Endothelial cell of umbilical vein (primary cell): ENCODE data around the gene LRFN3. TPM values are rescaled to one million over a fixed set of nuclear protein-coding genes. Genes with fewer than 3 reads are reported as not detected.

Experiments used
- BruUV-seq: library from RNA; stranded (reverse); fragments of 400-500 nt; replicated peaks from 2 replicates; lab custom pipeline; 2021; lab: Mats Ljungman, UMichigan
- CTCF ChIA-PET: fragments of 300-600, 350-600 bp; sonication (Branson Sonifier 250); formaldehyde crosslinking; loops from one replicate; lab custom pipeline; 2021; ENCODE audit warnings: antibody characterized with exemption, inconsistent platforms; lab: Charles Lee
- POLR2A ChIA-PET: fragments of 300-600, 350-600 bp; sonication (Branson Sonifier 250); formaldehyde crosslinking; loops from one replicate; lab custom pipeline; 2021; ENCODE audit warnings: antibody characterized with exemption, inconsistent platforms; lab: Charles Lee
- DNase-seq: peaks from one replicate; pipeline ENCODE4 v3.0.0-alpha.2; 2011; ENCODE audit warnings: low read depth, low spot score
- FAIRE-seq: peaks from 2 replicates; lab custom pipeline; 2011; peaks lifted over from hg19 to GRCh38; lab: Jason Lieb, UNC
- H2AFZ ChIP-seq: 2 replicates; pipeline ENCODE4 v1.6.0; 2012; ENCODE audit warnings: low read depth, low read length, control low read depth, inconsistent platforms
- H3K27ac ChIP-seq: 2 replicates; pipeline ENCODE4 v1.5.1; 2011; ENCODE audit warnings: low read depth, mild to moderate bottlenecking, control low read depth, low read length, moderate library complexity; ENCODE audit not compliant: insufficient read depth
- H3K27me3 ChIP-seq, 2 experiments: 2 replicates each; pipeline versions ENCODE4 v1.6.0 to v1.6.1; 2011; ENCODE audit warnings: low read length in 2 of 2, mixed read lengths in 1 of 2; ENCODE audit not compliant: control insufficient read depth in 2 of 2, insufficient read depth in 2 of 2
- H3K36me3 ChIP-seq, 2 experiments: 2 replicates in 1 of 2; 3 replicates in 1 of 2; pipeline ENCODE4 v1.5.1; 2011; ENCODE audit warnings: low read length in 2 of 2, mild to moderate bottlenecking in 1 of 2, moderate library complexity in 1 of 2; ENCODE audit not compliant: control insufficient read depth in 2 of 2, insufficient read depth in 2 of 2; ENCODE audit errors: extremely low read depth in 1 of 2
- H3K4me1 ChIP-seq: 3 replicates; pipeline ENCODE4 v1.5.1; 2011; ENCODE audit warnings: mild to moderate bottlenecking, low read length; ENCODE audit not compliant: control insufficient read depth, insufficient read depth; ENCODE audit errors: extremely low read depth
- H3K4me2 ChIP-seq: 2 replicates; pipeline ENCODE4 v1.6.1; 2011; ENCODE audit warnings: low read length, control low read depth, mixed read lengths; ENCODE audit not compliant: insufficient read depth
- H3K4me3 ChIP-seq, 3 experiments: fragments of 200-600 bp in 1 of 3; sonication (generic), shearing (Covaris generic) in 1 of 3; replicated peaks in 1 of 3; 2 replicates each; pipeline ENCODE4 v1.5.1; 2011 to 2016; ENCODE audit warnings: control low read depth in 3 of 3, low read length in 3 of 3, mild to moderate bottlenecking in 2 of 3, inconsistent platforms in 1 of 3, low read depth in 1 of 3, moderate library complexity in 1 of 3; ENCODE audit not compliant: insufficient read depth in 1 of 3
- H3K79me2 ChIP-seq: 2 replicates; pipeline ENCODE4 v1.6.0; 2012; ENCODE audit warnings: low read length, inconsistent platforms; ENCODE audit not compliant: control insufficient read depth, insufficient read depth
- H3K9ac ChIP-seq: replicated peaks from 2 replicates; pipeline ENCODE3; 2011; ENCODE audit warnings: low read length, control low read depth; ENCODE audit not compliant: insufficient read depth; ENCODE audit errors: extremely low read depth
- H3K9me1 ChIP-seq: replicated peaks from 3 replicates; pipeline ENCODE4 v1.6.0; 2011; ENCODE audit warnings: mild to moderate bottlenecking, low read length; ENCODE audit not compliant: control insufficient read depth, insufficient read depth; ENCODE audit errors: extremely low read depth
- H3K9me3 ChIP-seq: replicated peaks from 2 replicates; pipeline ENCODE4 v1.5.1; 2012; ENCODE audit warnings: low read length, inconsistent platforms; ENCODE audit not compliant: control insufficient read depth, insufficient read depth
- H4K20me1 ChIP-seq: replicated peaks from 2 replicates; pipeline ENCODE3; 2011; ENCODE audit warnings: mild to moderate bottlenecking, low read length; ENCODE audit not compliant: control insufficient read depth, insufficient read depth; ENCODE audit errors: extremely low read depth
- EZH2 ChIP-seq: IDR thresholded peaks from 2 replicates; pipeline ENCODE4 v1.6.1; 2012; ENCODE audit warnings: borderline replicate concordance, low read depth, mild to moderate bottlenecking, moderate library complexity, low read length, inconsistent platforms; ENCODE audit not compliant: severe bottlenecking
- FOS ChIP-seq: IDR thresholded peaks from 2 replicates; pipeline ENCODE4 v1.6.1; 2011; ENCODE audit warnings: mild to moderate bottlenecking, low read length, moderate library complexity, borderline replicate concordance; ENCODE audit not compliant: insufficient read depth
- GATA2 ChIP-seq: IDR thresholded peaks from 2 replicates; pipeline ENCODE4 v1.7.0; 2011; ENCODE audit warnings: low read depth, mild to moderate bottlenecking, moderate library complexity, mixed read lengths, low read length; ENCODE audit not compliant: insufficient read length, insufficient read depth
- JUN ChIP-seq: IDR thresholded peaks from 2 replicates; pipeline ENCODE4 v1.6.1; 2011; ENCODE audit warnings: borderline replicate concordance, low read depth; ENCODE audit not compliant: insufficient read length, insufficient read depth
- MYC ChIP-seq: IDR thresholded peaks from one replicate; pipeline ENCODE4 v1.6.1; 2011; ENCODE audit warnings: mild to moderate bottlenecking, low read depth, low read length
- POLR2A ChIP-seq: IDR thresholded peaks from 2 replicates; pipeline ENCODE4 v1.6.1; 2012; ENCODE audit warnings: low read depth, mild to moderate bottlenecking, control low read depth, low read length
- POLR2AphosphoS5 ChIP-seq: IDR thresholded peaks from 2 replicates; pipeline ENCODE4 v1.6.1; 2012; ENCODE audit warnings: low read depth, mild to moderate bottlenecking, control low read depth, low read length, moderate library complexity; ENCODE audit not compliant: insufficient read depth
- dilution Hi-C: fragments of 300-500 bp; cut with MboI; formaldehyde crosslinking; loops from one replicate; pipeline ENCODE4 v1.15.0; 2019; ENCODE audit warnings: low sequenced_read_pairs; ENCODE audit not compliant: extremely low pct_ligation_motif_present
- intact Hi-C: fragments of 100-400 bp; cut with micrococcal nuclease; formaldehyde crosslinking; loops from one replicate; pipeline ENCODE4 v1.10.0; 2022
- polyA plus RNA-seq, 4 experiments: library from polyadenylated mRNA; depleted of rRNA in 3 of 4; stranded (reverse) in 3 of 4; unstranded in 1 of 4; fragments of >200 nt; gene quantifications; 2 replicates each; pipeline versions ENCODE4 v1.2.1 to v1.2.3, GENCODE V29; 2011 to 2012; ENCODE audit warnings: missing spikeins in 1 of 4
- total RNA-seq: library from RNA; stranded (reverse); gene quantifications from 2 replicates; pipeline ENCODE4 v1.2.3, GENCODE V29; 2021
- TF ChIP-seq, protein P1 (sequence below): IDR thresholded peaks from 2 replicates; pipeline ENCODE4 v1.6.1; 2011; ENCODE audit not compliant: insufficient read depth, insufficient read length
- TF ChIP-seq, protein P2 (sequence below), 2 donors: IDR thresholded peaks; 1 replicate in 1 of 2; 2 replicates in 1 of 2; pipeline ENCODE4 v1.5.1; 2011; ENCODE audit warnings: low read length in 2 of 2, mild to moderate bottlenecking in 2 of 2, moderate library complexity in 2 of 2, control low read depth in 1 of 2, inconsistent platforms in 1 of 2, low read depth in 1 of 2; ENCODE audit not compliant: insufficient read depth in 1 of 2; ENCODE audit errors: extremely low read depth in 1 of 2

LRFN3 gene
- total and polyA plus RNA-seq, 2 donors (not counting 3 experiments of a cell fraction or from before 2014, with no cell fraction given) = 4.1 to 15.9 TPM

DNA sequence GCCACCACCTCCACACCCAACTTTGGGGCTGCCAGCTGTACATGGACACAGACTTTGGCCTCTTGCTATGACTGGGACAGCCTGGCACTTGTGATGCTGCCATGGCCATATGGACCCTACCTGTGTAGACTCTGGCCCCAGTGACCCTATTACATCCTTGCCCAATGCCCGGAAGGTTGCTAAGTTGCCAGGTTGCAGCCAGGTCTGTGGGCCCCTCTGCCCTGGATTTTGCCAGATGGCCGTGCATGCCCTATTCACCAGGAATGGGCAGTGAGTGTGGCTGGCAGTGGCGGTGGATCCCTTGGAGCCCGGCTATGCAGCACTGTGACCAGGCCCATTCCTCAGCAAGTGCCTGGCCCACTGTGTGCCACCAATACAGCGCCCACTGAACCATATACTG, 49.9 kb downstream of the LRFN3 start:
- no peaks in the 10 kb centered on the region for H3K9me1 ChIP-seq
- POLR2A ChIA-PET = no interaction called here
- no peak overlapping the region for H2AFZ ChIP-seq
- H3K27me3 ChIP-seq = peaks cover 5 to 11% of the 10 kb centered on the region in 2 experiments
- H3K27ac ChIP-seq = no peak overlapping the region
- H3K9me3 ChIP-seq = no peaks in the 10 kb centered on the region
- H3K36me3 ChIP-seq = no peaks in the 10 kb centered on the region
- DNase-seq (no peak), FAIRE-seq (no peak)
- intact Hi-C loops (no loop called here), dilution Hi-C loops (no loop called here)
- BruUV-seq = no TSS peak
- no peaks in the 10 kb centered on the region for H4K20me1 ChIP-seq
- no peak overlapping the region for H3K4me3 ChIP-seq
- H3K9ac ChIP-seq = no peak overlapping the region
- H3K79me2 ChIP-seq = no peaks in the 10 kb centered on the region
- H3K4me1 ChIP-seq = no peaks in the 10 kb centered on the region
- CTCF ChIA-PET = no interaction called here
- no peak overlapping the region for H3K4me2 ChIP-seq
- TF ChIP-seq JUN (no peak), POLR2A (no peak), POLR2AphosphoS5 (no peak), EZH2 (no peak), MYC (no peak), GATA2 (no peak), FOS (no peak)
- TF ChIP-seq, protein P1, sequence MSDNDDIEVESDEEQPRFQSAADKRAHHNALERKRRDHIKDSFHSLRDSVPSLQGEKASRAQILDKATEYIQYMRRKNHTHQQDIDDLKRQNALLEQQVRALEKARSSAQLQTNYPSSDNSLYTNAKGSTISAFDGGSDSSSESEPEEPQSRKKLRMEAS = no peak
- TF ChIP-seq, protein P2, sequence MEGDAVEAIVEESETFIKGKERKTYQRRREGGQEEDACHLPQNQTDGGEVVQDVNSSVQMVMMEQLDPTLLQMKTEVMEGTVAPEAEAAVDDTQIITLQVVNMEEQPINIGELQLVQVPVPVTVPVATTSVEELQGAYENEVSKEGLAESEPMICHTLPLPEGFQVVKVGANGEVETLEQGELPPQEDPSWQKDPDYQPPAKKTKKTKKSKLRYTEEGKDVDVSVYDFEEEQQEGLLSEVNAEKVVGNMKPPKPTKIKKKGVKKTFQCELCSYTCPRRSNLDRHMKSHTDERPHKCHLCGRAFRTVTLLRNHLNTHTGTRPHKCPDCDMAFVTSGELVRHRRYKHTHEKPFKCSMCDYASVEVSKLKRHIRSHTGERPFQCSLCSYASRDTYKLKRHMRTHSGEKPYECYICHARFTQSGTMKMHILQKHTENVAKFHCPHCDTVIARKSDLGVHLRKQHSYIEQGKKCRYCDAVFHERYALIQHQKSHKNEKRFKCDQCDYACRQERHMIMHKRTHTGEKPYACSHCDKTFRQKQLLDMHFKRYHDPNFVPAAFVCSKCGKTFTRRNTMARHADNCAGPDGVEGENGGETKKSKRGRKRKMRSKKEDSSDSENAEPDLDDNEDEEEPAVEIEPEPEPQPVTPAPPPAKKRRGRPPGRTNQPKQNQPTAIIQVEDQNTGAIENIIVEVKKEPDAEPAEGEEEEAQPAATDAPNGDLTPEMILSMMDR (IDR thresholded peaks at IDR 0.05; ENCODE audit: extremely low read depth in 1 of 2, insufficient read depth in 1 of 2, low read depth in 1 of 2, low read length in 2 of 2) = no peak
